ENCODE measurements around the gene CATSPERE.
"Not testable (repeated sequence)": the region's sequence is repeated elsewhere in the genome, so short reads cannot be mapped to it uniquely, and the experiment has no call there.

CATSPERE gene

GRCh38 chr1:244448279-244449036, 12.6 kb upstream of the CATSPERE start:
- no peak for DNase-seq (ENCODE audit: low spot score)

- DNase-seq (ENCODE audit: low spot score), result no peak
Observed at GRCh38 chr1:244449936-244450508, 11.1 kb upstream of the CATSPERE start.

- peak; percentile 47 for DNase-seq (ENCODE audit: low spot score)
Observed at GRCh38 chr1:244450597-244451538, 10.2 kb upstream of the CATSPERE start.

- DNase-seq (ENCODE audit: low spot score), result no peak
Observed at GRCh38 chr1:244451539-244451950, 9.5 kb upstream of the CATSPERE start, which contains the start of gene ADSS2. Gene ADSS2, minus strand, starts transcription at chr1:244451909. Its CDS starts 92 bp downstream, at chr1:244451817.

GRCh38 chr1:244451951-244452795, 8.9 kb upstream of the CATSPERE start:
- DNase-seq (ENCODE audit: low spot score), result peak; percentile 98

- DNase-seq (ENCODE audit: low spot score), result no peak
Observed at GRCh38 chr1:244454412-244454811, 6.7 kb upstream of the CATSPERE start.

GRCh38 chr1:244456586-244456985, 4.5 kb upstream of the CATSPERE start:
- DNase-seq (ENCODE audit: low spot score), result no peak

- no peak for DNase-seq (ENCODE audit: low spot score)
Observed at GRCh38 chr1:244458781-244459180, 2.3 kb upstream of the CATSPERE start.

- DNase-seq (ENCODE audit: low spot score), result peak; percentile 15
Observed at GRCh38 chr1:244460197-244460596, 876 bp upstream of the CATSPERE start.

- no peak for DNase-seq (ENCODE audit: low spot score)
Observed at GRCh38 chr1:244466724-244467123, 5.7 kb downstream of the CATSPERE start.

GRCh38 chr1:244473059-244473605, 12.1 kb downstream of the CATSPERE start:
- DNase-seq (ENCODE audit: low spot score), result no peak

GRCh38 chr1:244484971-244485370, 23.9 kb downstream of the CATSPERE start:
- not testable (repeated sequence) for DNase-seq (ENCODE audit: low spot score)

GRCh38 chr1:244494653-244495052, 33.6 kb downstream of the CATSPERE start:
- DNase-seq (ENCODE audit: low spot score), result no peak

- no peak for DNase-seq (ENCODE audit: low spot score)
Observed at GRCh38 chr1:244496186-244496585, 35.1 kb downstream of the CATSPERE start.

GRCh38 chr1:244497805-244498204, 36.7 kb downstream of the CATSPERE start:
- no peak for DNase-seq (ENCODE audit: low spot score)

- DNase-seq (ENCODE audit: low spot score), result not testable (repeated sequence)
Observed at GRCh38 chr1:244499484-244499883, 38.4 kb downstream of the CATSPERE start.

GRCh38 chr1:244500515-244500914, 39.4 kb downstream of the CATSPERE start:
- DNase-seq (ENCODE audit: low spot score), result not testable (repeated sequence)

- no peak for DNase-seq (ENCODE audit: low spot score)
Observed at GRCh38 chr1:244502630-244503029, 41.6 kb downstream of the CATSPERE start.

- no peak for DNase-seq (ENCODE audit: low spot score)
Observed at GRCh38 chr1:244513493-244513892, 52.4 kb downstream of the CATSPERE start.

GRCh38 chr1:244515680-244516079, 54.6 kb downstream of the CATSPERE start:
- DNase-seq (ENCODE audit: low spot score), result no peak

- DNase-seq (ENCODE audit: low spot score), result no peak
Observed at GRCh38 chr1:244536316-244536715, 75.2 kb downstream of the CATSPERE start.
